Measurements from ENCODE around the gene CREG2. TPM values are rescaled to one million over a fixed set of nuclear protein-coding genes. Genes with fewer than 3 reads are reported as not detected.

Gene CREG2
- total RNA-seq, 1 experiment from 2014 or later: not detected

DNA sequence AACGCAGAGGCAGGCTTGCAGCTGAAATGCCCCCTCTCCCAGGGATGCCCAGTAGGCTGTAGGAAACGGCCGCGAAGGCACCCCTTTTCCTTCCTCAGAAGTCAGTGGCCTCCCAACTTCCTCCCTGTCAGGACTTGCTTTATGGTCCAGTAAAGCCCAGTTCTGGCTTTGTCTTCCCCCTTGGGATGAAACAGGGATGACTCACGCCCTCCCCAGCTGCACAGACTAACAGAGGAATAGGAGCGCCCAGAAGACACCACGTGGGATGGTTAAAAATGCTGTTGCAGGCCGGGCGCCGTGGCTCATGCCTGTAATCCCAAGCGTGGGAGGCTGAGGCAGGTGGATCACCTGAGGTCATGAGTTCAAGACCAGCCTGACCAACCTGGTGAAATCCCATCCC lies 6.9 kb downstream of the CREG2 start:
- no peak for DNase-seq (ENCODE audit: low spot score)

DNA sequence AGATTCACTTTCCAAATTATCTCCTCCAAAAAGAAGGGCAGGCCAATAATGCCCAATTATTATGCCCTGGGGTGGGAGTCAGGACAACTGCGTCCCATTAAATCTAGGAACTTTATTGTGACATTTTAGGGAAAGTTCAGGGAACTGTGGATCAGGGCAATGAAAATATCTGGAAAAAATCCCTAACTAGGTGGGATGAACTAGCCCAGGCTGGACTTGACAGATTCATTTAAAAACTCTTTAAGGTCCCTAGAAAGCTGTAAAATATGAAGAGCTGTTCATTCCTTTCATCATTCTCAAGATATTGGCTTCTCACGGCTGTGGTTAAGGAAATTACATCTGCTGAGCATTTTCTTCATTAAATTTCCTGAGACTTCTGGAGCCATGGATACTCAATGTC lies 8.2 kb downstream of the CREG2 start:
- in situ Hi-C loops (cut with HindIII; ENCODE audit: low sequenced_read_pairs): no loop called here
- no peak for DNase-seq (ENCODE audit: low spot score)

More for the DNA sequence above, 6.9 kb downstream of the CREG2 start:
- in situ Hi-C loops (cut with HindIII; ENCODE audit: low sequenced_read_pairs): no loop called here

DNA sequence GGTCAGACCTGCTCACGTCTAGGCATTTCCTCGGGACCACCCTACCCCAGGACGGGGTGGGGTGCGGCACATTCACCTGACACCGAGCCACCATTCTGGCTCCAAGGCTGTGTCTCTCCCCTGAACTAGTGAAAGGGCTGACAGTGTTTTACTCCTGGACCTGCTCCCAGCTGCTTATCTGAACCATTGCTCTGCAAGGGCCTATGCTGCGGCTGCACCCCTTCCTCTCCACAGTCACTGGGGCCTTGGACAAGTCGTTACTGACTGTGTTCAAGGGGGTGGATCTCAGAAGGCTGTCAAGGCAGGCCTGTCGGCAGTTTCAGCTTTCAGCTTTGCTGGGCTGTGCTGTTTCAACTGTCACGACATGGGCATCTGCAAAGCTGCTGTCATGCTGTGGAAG lies 11.7 kb downstream of the CREG2 start:
- in situ Hi-C loops (cut with HindIII; ENCODE audit: low sequenced_read_pairs): no loop called here
- DNase-seq (ENCODE audit: low spot score): no peak

DNA sequence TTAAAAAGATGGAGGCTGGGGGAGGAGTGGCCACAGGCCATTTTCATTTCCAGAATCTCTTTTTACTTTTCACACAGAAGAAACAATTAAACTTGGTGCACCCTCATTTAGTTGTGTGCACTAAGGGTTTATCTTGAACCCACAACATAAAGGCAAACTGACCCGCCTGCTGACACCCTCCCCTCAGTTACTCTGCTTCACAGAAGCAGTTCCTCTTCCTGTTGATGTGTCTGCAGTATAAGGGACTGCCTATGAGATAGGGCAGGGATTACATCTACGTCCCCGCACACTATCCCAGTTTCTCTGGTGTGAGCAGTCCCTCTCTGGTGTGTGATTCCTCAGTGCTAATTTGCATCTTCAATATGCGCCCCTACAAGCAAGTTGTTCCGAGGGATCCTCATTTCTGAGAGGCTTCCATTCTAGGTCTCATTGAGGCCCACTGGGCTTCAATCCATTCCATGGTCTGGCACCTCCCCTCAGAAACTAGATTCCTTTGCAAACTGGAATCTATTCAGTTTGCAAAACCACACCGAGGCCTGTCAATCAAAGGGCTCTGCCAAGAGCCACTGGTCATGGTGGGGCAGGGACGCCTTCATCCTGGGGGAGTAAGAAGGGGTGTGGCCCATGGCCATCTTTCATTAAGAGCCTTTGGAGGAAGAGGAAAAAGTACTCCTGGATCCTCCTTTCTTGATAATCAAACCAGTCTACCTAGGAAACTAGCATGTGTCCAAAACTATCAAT lies 12.3 kb downstream of the CREG2 start:
- in situ Hi-C loops (cut with HindIII; ENCODE audit: low sequenced_read_pairs): no loop called here
- no peak for DNase-seq (ENCODE audit: low spot score)

DNA sequence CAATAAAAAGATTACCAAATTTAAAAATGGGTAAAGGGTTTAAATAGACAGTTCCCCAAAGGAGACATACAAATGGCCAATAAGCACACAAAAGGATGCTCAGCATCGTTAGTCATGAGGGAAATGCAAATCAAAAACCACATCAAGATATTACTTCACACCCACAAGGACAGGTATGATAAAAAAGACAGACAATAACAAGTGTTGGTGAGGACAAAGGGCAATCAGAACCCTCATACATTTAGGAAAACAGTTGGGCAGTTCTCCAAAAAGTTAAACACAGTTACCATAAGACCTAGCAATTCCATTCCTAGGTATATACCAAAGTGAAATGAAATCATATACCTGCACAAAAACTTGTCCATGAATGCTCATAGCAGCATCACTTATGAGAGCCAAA lies 14.5 kb downstream of the CREG2 start:
- in situ Hi-C loops (cut with HindIII; ENCODE audit: low sequenced_read_pairs): no loop called here
- no peak for DNase-seq (ENCODE audit: low spot score)

DNA sequence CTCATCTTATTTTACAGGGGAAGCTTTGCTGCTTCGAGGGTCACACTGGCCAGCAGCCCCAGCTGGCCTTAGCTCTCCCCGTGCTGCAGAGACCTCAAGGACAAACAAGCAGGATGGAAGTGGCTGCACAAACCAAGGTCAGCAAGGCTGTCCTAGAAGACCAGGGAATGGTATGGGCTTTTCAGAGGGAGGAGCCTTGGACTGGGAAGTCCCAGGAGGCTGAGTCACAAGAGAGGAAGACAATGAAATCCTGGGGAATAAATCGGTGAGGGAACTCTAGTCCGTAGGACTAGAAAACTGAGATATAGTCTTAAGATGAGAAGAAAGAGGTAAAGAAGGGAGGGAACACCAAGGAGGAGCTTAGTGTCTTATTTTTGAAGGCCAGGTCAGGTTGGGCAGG lies 15.7 kb downstream of the CREG2 start:
- in situ Hi-C loops (cut with HindIII; ENCODE audit: low sequenced_read_pairs): no loop called here
- DNase-seq (ENCODE audit: low spot score): no peak

DNA sequence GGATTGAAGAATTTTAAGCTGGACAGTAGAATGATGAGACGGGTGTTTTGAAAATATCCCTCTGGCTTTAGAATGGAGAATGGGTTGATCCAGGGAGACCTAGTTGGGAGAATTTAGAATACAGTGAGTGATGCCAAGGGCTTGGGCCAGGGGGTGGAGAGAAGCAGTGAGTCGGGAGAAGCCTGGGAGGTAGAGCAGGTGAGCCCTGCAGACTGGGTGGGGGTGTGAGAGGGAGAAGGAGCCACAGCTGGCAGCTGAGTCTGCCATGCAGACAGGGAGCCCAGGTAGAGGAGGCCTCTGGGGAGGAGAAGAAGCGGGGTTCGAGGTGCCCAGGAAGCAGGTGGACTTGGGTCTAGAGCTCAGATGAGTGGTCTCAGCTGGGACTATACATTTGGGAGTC lies 18.2 kb downstream of the CREG2 start:
- in situ Hi-C loops (cut with HindIII; ENCODE audit: low sequenced_read_pairs): no loop called here
- DNase-seq (ENCODE audit: low spot score): no peak

DNA sequence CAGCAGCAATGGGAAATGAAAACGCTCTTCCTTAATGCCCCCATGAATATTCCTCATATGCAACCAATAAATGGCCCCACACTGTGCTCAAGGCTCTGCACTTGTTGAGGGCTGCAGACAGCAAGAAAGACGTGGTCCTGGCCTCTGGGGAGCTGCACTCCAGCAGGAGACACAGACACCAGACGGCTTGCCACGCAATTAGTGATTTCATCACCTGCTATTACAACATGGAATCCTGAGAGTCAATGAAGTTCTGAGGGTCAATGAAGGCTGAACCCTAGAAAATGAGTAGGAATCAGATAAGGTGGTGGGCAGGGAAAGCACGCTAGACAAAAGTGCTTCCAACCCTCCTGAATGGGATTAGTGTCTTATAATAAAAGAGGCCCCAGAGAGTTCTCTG lies 18.9 kb downstream of the CREG2 start:
- in situ Hi-C loops (cut with HindIII; ENCODE audit: low sequenced_read_pairs): no loop called here
- DNase-seq (ENCODE audit: low spot score): no peak

DNA sequence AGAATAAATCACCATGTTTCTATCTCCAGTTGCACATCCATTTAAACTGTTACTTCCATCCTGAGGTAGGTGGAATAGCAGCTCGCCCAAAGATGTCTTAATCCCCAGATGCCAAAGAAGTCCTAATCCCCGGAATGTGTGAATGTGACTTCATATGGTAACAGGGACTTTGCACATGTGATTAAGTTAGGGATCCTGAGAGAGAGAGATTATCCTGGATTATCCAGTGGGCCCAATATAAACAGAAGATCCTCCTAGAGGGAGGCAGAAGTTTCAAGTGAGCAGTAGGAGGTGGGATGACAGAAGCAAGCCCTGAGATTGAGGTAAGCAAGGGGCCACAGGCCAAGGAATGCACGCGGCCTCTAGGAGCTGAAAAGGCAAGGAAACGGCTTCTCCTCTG lies 19.8 kb downstream of the CREG2 start:
- DNase-seq (ENCODE audit: low spot score): no peak
- in situ Hi-C loops (cut with HindIII; ENCODE audit: low sequenced_read_pairs): no loop called here

DNA sequence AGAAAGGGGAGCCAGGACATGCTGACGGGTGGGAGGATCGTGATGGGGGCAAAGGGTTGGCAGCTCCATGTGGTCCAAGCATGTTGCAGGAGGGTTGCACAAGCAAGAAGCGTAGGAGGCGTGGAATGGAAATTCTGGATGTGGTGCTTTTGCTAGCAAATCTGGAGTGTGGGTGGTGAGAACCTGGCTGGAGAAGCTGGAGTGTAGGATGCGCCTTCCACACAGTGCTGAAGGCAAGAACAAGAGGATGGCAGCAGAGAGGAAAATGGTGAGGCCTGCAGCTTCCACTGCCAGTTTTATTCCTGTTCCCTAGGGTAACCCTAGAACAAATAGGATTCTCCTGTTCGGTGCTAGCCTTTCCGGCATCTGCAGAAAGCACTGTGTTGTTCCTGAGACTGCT lies 22.4 kb downstream of the CREG2 start:
- DNase-seq (ENCODE audit: low spot score): no peak
- in situ Hi-C loops (cut with HindIII; ENCODE audit: low sequenced_read_pairs): no loop called here

DNA sequence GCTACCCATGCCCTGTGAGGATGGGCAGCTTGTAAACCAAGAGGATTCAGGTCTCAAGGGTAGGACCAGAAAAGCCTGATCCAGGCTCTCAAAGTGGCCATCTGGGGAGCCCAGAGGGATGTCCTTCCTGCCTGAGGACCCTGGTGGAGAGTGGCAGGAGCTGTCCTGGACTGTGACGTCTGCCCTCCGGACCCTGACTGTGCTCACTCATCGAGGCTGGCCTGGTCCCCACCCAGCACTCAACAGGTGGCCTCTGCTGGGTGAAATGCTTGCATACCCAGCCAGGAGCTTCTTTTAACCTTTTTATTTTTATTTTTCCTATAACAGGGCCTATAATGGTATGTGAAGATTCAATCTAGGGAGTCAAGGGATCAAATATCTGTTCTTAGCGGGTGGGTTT lies 24.5 kb downstream of the CREG2 start:
- in situ Hi-C loops (cut with HindIII; ENCODE audit: low sequenced_read_pairs): no loop called here

DNA sequence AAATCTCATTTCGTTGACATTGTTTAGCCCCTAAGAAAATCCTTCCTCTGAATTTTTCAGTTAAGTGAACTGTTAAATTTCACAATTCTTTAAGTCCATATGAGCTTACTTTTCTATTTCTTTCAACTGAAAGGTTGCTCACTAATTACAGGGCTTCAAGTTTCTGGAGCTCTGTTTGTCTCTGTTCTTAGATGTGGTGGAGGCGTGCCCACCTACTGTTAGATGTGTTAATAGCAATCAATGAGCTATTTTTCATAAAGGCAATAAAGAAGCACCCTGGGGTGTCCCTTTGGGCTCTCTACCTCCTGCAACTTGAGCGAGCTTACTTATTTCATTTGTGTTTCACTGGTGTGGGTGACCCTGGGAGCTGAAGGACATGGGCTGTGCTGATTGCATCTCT lies 25.0 kb downstream of the CREG2 start:
- in situ Hi-C loops (cut with HindIII; ENCODE audit: low sequenced_read_pairs): no loop called here
- no peak for DNase-seq (ENCODE audit: low spot score)

More for the DNA sequence above, 24.5 kb downstream of the CREG2 start:
- DNase-seq (ENCODE audit: low spot score): no peak

DNA sequence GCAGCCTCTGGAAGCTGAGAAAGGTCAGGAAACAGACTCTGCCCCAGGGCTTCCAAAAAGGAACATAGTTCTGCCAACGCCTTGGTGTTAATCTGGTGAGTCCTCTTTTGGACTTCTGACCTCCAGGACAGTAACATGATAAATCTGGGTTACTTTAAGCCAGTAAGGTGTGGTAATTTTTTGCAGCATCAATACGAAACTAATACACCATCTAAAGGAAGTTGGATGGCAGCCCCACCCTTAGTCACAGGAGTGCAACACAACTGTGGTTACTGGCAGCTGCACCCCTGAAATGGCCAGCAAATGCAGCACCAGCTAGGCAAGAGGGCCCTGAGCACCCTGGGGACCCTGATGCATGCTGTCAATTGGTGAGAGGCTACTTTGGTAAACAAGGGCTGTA lies 25.8 kb downstream of the CREG2 start:
- in situ Hi-C loops (cut with HindIII; ENCODE audit: low sequenced_read_pairs): no loop called here
- no peak for DNase-seq (ENCODE audit: low spot score)

DNA sequence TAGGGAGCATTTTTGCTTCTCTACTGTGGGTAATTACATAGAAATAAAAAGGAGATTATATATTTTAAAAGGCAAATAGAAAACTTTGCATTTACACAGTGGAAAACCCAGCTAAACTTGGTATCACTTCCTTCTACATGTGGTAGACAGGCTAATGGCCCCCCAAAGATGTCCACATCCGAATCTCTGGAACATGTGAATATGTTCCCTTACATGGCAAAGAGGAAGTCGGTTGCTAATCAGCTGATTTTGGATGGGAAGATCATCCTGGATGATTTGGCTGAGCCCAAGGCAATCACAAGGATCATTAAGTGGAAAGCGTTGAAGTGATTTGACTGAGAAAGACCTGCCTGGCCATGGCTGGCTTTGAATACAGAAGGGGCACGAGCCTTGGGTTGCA lies 26.2 kb downstream of the CREG2 start:
- DNase-seq (ENCODE audit: low spot score): no peak
- in situ Hi-C loops (cut with HindIII; ENCODE audit: low sequenced_read_pairs): no loop called here

DNA sequence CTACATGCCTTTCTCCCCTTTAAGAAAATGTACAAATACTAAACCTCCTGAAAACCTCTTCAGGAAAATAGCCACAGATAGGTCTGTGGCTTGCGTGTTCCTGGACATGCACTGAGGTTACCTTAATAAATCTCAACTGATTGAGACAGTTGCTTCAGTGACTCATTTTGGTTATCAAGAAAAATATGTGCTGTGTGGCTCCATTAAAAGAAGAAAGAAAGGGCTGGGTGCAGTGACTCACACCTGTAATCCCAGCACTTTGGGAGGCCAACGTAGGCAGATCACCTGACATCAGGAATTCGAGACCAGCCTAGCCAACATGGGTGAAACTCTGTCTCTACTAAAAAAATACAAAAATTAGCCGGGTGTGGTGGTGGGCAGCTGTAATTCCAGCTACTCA lies 27.1 kb downstream of the CREG2 start:
- DNase-seq (ENCODE audit: low spot score): no peak
- in situ Hi-C loops (cut with HindIII; ENCODE audit: low sequenced_read_pairs): no loop called here

DNA sequence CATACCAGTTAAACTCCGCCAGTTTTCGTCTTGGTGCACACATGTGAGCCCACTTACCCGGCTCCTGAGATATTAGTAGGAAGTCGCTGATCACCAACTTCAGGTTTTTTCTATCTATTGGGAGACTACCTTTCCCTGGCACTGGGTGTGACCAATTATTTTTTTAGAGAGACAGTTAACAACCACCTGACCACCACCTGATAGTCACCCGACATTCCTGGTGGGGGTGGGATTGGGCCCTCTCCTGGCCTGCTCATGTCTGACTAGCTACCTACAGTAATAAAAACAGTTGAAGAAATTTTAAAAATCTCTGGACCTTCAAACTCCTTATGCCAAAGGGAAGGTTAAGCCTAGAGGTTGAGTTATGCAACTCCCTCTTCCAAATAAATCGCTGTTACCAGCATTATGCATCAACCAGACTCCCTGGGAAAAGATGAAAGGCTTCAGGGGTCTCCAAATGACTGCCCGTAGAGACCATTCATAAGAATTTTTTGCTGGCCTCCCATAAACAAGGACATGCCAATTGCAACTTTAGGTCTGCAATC lies 27.8 kb downstream of the CREG2 start:
- DNase-seq (ENCODE audit: low spot score): no peak
- in situ Hi-C loops (cut with HindIII; ENCODE audit: low sequenced_read_pairs): no loop called here

DNA sequence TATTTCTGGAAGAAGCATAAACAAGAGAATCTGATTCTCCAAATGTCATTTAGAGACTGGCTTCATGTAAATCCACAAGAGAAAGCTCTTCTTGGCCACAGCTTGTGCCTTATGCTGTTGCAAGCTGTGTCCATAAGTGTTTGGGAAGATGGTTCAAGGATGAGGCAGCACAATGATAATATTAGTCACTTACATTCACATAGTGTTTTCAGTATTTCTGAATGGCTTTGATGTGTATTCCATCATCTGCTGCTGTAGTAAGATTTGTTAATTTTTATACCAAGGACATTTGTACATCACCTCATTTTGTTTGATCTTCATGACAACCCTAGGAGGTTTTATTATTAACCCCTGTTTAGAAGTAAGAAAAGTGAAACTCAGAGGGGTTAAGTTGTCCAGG lies 29.9 kb downstream of the CREG2 start:
- no peak for DNase-seq (ENCODE audit: low spot score)
- in situ Hi-C loops (cut with HindIII; ENCODE audit: low sequenced_read_pairs): no loop called here

DNA sequence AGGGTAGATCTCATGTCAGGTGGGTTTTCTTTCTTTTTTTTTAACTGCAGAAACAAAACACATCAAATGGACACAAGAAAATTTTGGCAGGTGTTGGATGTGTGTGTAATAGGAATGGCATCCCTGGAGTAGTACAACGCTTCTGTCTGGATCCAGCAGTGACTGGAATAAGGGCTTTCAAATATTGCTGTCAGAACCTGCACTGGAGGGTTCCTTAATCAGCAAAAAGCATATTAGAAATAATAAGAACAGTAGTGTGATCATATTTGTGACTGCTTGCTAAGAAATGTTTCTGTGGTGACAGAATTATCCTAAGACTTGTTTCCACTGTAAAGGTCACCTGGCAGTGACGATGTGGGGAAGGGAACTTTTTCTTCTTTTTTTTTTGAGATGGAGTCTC lies 30.8 kb downstream of the CREG2 start:
- in situ Hi-C loops (cut with HindIII; ENCODE audit: low sequenced_read_pairs): no loop called here
- no peak for DNase-seq (ENCODE audit: low spot score)

DNA sequence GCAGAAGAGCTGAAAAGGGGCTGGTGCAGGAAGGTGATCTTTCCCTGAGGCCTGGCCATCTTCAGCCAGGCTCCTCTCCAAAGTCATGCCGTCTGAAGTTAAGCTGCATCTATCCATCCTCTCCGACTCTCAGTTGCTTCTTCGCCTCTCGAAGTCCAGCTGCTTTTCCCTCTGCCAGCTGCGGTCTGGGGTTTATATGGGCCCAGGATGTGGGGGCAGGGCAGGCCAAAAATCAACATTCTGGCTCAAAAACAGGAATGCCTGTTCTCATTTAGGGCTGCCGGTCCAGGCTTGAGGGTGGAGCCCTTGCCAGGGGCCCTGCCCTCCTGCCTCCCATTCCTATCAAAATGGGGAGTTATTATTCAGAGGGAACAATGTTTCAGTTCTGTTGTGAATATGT lies 31.2 kb downstream of the CREG2 start:
- DNase-seq (ENCODE audit: low spot score): no peak
- in situ Hi-C loops (cut with HindIII; ENCODE audit: low sequenced_read_pairs): no loop called here

DNA sequence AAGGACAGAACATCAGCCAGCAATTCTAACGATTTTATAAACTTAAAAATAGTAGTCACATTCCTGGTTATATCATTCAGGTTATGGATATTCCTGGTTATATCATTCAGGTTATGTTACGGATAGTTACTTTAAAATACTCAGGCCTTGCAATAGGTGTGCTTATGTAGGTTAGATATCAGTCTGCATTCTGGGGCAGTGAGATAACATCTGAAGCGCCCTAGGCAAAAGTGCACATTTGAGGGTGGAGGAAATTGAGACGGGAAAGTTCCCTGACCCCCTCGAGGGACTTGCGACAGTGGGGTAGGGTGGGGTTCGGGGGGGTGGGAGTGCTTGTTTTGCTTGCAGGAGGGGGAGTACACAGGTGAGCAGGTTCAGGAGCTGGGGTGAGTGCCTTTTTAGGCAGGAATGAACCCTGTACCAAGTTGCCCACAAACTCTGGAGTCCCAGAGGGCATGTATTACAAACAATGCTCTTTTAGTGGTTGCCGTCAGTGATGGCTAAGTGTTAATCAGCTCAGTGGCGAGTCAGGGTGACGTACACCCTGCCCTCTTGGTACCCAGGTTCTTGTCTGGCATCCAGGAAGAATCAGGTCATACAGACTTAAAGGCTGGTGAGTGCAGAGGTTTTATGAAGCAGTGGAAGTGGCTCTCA lies 31.8 kb downstream of the CREG2 start:
- no peak for DNase-seq (ENCODE audit: low spot score)

More for the DNA sequence above, 31.8 kb downstream of the CREG2 start:
- in situ Hi-C loops (cut with HindIII; ENCODE audit: low sequenced_read_pairs): no loop called here

Data from G401 (cell line).